ENCODE measurements around the gene EDA.
A peak's percentile ranks its signal among the peaks of the same experiment; 100 is the strongest.
"Not testable (repeated sequence)": the region's sequence is repeated elsewhere in the genome, so short reads cannot be mapped to it uniquely, and the experiment has no call there.

Gene EDA

DNA sequence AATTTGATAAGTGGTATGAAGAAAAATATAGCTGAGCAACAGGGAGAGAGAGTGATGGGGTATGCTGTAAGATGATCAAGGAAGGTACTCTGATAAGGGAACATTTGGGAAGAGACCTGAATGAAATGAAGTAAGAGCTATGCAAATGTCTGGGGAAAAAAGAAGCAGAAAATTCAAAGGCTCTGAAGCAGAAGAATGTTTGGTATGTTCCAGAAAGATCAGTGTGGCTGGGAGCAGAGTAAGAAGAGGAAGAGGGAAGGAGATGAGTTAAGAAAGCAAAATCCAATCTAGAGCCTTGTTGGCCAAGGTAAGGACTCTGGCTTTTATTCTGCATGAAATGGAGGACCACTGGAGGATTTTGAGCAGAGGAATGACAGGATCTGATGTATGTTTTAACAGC, 343.8 kb downstream of the EDA start:
- no peak for DNase-seq (ENCODE audit: low read depth)

DNA sequence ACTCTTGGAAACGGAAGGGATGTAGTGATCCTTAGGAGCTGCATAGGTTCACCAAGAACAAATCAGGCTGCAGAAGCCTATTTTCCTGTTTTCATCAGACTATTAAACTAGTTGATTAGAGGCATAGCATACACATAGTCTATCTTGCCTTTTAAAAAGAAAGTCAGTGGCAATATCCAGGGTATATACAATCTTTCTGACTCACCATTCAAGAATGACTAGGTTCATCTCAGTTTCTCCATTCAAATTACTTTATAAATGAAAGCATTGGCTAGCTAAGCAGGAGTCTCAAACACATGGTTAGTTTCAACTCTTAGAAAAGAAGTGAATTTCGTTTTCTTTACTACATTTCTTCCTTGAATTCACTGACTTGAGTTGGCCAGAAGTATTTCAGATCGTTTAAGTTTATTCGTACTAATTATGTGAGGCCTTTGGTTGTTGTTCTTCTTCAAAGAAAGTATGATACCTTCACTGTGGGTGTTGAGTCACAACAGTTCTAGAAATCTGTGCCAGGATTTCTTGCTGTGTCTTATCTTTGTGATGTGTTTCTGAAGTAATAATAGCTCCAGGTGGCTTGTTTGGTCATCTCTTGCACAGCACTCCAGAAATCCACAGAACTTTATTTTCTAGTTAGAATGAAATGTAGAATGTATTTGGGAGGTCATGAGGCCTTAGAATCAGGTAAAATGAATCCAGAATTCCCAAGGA, 345.6 kb downstream of the EDA start:
- DNase-seq (ENCODE audit: low read depth) = no peak

DNA sequence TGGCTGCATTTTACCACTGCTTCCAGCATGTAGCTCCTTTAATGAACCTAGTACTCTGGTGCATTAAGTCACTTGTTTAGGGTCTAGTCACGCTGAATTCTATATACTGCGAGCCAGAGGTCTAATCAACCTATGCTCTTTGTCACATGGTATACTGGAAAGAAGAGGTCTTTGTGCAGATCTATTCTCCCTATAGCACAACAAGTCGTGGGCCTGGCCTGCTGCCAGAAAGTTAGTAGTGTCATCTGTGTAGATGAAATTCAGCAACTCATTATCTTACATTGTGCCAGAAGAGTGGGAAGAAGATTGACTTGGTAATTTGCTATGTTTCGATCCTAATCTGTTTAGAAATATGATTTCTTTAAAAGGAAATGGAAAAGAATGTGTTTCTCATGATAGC, 353.0 kb downstream of the EDA start:
- no peak for DNase-seq (ENCODE audit: low read depth)

DNA sequence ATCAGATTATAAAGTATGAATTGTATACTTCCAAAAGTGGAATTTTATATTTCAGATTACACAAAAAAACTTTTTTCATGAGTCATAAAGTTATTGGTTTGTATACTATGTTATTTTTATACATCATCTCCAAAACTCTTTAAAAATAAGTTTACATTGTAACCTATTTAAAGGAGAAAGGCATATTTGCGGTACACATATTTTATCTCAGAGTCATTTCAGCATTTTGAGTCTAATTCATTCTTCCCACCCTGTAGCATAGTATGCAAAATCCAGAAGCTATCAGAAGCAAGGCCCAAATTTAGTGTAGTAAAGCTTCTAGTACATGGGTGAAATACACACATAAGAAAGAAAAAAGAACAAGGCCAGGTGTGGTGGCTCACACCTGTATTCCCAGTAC, 353.5 kb downstream of the EDA start:
- no peak for DNase-seq (ENCODE audit: low read depth)

DNA sequence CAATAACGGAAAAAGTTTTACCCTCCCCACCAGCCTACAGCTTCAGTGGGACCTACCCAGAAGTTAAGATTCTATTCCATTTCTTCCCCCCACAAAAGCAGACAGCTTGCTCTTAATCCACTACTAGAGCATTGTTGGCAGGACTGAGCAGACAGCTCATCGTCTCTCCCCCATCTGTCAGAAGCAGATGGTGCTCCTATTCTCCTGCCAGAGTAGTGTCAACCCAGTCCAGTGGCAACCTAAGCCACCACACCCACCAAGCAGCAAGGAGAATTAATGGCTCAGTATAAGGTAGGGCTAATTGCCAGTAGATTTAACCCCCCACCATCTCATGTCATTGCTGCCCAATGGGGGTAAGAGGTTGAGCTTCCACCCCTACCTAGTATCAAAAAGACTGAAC, 371.8 kb downstream of the EDA start:
- no peak for DNase-seq (ENCODE audit: low read depth)

DNA sequence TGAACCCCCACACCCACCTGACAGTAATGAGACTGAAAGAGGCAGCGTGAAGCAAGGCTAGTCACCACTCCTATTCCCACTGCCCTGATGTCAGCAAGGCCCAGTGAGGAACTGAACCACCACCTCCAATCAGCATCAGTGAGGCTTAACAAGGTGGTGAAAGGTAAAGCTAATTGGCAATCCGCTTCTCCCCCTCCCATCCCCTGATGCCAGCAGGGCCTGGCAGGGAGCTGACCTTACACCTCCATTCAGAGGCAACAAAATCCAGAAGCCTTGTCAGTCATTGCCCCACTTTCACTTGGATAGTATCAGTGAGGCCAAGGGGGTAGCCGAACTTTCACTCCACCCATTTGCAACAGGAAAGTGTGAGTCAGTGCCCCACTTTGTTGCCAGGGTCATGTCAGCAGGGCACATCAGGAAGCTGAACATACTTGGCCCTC, 373.1 kb downstream of the EDA start:
- no peak for DNase-seq (ENCODE audit: low read depth)

DNA sequence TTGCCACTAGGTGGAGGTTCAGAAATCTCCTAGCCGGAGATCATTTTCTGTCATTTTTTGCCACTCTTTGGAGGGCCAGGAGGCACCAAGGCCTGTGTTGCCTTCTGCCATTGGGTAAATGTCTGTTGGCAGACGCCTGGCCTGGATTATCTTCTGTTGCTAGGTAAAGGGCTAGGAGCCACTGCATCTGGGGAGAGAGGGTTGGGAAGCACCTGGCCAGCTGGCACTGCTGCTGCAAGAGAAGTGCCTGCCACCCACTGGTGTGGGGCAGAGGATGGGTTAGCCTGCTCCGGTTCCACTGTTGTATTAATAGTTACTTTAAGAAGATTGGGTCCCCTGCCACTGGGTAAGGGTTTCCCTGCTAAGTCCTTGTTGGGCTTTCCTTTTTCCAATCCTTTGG, 375.8 kb downstream of the EDA start:
- DNase-seq (ENCODE audit: low read depth) = no peak

DNA sequence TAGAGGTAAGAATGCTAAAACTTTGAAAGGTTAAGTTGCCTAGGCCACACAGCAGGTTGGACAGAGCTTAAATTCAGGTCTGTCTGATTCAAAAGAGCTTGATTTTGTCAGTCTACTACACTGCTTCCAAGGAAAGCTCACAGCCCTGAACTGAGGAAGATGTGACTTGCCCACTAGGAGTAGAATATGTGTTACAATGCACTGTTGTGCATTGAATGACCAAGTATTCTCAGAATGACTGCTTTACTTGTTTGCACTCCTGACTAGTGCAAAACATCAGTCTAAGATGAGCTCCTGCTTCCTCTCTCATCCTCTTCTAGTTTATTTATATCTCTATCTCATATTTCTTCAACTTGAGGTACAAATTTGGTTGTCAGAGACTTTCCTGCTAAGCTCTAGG, 377.6 kb downstream of the EDA start:
- DNase-seq (ENCODE audit: low read depth) = no peak

DNA sequence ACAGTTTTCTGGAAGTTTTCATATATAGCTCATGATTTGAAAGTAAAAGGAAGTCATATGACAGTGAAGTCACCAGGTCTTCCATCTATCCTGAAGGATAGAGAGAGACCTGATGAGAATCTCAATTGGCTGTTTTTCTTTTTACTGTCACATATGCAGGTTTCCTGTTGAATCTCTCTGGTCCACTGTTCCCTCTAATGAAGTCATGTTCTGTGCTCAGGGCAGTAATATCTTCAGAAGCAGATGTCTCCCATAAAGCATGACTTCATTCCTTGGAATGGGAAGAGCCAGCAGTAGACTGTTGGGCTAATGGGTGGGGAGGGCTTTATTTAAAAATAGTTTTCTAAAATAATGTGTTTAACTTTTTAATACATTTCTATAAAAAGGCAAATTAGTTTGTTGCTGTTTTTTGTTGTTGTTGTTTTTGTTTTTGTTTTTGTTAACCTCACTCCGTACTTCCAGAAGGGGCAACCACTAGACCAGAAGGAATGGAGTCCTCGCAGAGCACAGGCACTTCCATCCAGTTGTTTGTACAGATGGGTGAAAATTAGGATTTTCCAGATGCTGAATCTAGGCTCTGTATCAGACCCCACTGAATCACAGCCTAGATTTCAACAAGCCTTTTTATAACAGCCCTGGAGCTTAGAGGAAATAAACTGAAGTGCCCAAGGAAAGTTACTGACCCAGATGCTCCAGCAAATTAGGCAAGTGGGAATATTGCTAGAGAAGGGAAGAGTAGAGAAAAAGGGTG, 379.6 kb downstream of the EDA start:
- DNase-seq (ENCODE audit: low read depth) = no peak

DNA sequence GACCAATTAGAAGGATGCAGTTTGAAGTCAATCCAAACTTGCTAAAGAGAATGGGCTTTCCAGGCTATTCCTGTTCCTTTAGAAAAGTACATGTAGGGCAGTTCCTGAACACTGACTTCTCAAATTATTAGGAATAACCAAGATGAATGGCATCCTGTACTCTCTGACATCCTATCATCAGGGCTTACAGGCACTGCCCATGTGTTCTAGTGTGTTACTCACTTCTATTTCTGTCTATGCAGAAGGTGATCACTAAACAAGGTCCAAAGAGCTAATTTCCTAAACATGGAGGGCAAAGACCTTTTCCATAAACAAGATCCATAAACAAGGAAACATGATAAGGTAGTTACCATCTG, 380.2 kb downstream of the EDA start:
- DNase-seq (ENCODE audit: low read depth) = no peak

DNA sequence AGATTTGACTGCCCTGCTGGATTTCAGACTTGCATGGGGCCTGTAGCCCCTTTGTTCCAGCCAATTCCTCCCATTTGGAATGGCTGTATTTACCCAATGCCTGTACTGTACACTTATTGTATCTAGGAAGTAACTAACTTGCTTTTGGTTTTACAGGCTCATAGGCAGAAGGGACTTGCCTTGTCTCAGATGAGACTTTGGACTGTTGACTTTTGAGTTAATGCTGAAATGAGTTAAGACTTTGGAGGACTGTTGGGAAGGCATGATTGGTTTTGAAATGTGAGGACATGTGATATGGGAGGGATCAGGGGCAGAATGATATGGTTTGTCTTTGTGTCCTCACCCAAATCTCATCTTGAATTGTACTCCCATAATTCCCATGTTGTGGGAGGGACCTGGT, 382.4 kb downstream of the EDA start:
- not testable (repeated sequence) for DNase-seq (ENCODE audit: low read depth)

DNA sequence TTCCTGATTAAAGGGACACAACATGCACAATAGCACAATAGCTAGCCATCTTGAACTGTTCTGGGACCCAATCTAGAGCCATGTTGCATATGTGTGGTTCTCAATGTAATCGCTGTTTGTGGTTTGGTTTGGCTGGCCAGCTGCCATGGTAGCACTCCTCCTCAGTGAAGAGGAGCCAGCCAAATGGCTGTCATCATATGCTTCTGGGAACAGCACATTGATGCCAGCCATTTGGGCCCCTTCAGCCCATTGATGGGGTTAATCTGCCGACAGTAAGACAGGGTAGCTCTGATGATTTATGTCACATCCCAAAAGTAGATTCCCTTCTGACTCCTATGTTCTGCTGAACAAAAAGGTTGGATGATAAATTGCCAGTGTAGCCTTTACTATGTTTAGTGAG, 385.4 kb downstream of the EDA start:
- DNase-seq (ENCODE audit: low read depth) = no peak

DNA sequence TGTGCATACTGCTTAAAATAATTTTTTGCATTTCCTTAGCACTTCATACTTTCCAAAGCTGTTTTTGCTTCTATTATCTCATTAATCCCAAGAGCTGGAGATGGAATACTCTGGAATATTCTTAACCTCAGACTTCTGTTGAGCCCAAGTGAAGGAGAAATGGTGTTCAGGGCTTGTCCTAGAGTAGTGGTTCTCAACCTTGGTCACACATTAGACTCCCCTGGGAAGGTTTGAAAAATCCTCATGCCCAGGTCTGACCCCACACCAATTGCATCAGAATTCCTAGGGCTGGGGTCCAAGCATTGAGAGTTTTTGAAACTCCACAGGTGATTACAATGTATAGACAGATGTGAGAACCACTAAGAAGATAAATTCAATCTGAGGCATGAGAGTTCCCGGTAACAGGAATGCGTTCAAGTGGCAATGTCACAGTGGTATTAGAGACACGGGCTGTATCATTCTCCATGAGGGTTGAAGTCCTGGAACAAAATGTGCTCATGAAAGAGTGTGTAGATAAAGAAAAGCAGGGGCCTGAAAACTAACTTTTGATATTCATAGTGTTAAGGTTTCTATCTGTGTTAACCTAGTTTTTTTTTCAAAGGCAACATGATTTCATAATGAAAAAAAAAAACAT, 385.9 kb downstream of the EDA start:
- no peak for DNase-seq (ENCODE audit: low read depth)

DNA sequence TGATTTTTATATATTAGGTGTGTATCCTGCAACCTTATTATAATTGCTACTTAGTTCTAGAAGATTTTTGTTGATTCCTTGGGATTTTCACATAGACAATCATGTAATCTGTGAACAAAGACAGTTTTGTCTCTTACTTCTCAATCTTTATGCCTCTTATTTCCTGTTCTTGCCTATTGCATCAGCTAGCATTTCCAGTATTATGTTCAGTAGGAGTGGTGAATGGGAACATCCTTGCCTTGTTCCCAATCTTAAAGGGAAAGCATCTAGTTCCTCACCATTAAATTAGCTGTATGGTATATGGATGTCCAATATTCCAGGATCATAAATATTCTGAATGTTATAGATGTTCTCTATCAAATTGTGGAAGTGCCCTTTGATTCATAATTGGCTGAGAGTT, 392.0 kb downstream of the EDA start:
- no peak for DNase-seq (ENCODE audit: low read depth)

DNA sequence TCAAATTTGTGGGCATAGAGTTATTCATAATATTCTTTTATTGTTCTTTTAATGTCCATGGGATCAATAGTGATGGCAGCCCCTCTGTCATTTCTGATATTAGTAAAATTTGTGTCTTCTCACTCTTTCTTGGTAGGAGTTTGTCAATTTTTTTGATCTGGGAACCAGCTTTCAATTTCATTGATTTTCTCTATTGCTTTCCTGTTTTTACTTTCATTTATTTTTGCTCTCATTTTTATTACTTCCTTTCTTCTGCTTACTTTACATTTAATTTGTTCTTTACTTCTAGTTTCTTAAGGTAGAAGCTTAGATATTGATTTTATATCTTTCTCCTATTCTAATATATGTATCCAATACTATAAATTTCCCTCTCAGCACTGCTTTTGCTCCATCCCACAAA, 393.1 kb downstream of the EDA start:
- no peak for DNase-seq (ENCODE audit: low read depth)

DNA sequence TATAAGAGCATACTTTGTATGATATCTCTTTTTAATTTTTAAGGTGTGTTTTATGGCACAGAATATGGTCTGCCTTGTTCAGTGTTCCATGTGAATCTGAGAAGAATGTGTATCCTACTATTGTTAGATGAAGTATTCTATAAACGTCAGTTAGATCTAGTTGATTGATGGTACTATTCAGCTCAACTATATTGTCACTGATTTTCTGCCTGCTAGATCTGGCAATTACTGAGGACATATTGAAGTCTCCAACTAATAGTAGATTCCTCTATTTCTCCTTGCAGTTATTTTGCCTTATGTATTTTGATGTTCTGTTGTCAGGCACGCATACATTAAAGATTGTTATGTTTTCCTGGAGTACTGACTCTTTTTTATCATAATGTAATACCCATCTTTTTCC, 394.1 kb downstream of the EDA start:
- DNase-seq (ENCODE audit: low read depth) = no peak

DNA sequence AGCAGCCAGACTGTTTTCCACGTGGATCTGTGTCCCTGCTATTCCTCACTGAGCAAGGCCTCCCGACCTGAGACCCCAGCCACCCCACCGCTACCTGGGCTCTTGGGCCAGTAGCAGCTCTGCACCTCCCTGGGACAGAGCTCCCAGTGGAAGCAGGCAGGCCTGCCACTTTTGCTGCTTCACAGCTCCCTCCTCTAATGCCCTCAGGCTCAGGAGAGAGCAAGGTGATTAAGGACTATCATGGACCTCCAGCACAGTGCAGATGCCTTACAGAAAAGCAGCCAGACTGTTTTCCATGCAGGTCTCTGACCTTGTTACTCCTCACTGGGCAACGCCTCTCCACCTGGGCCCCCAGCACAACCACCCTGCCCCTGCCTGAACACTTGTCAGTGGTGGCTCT, 396.8 kb downstream of the EDA start:
- no peak for DNase-seq (ENCODE audit: low read depth)

DNA sequence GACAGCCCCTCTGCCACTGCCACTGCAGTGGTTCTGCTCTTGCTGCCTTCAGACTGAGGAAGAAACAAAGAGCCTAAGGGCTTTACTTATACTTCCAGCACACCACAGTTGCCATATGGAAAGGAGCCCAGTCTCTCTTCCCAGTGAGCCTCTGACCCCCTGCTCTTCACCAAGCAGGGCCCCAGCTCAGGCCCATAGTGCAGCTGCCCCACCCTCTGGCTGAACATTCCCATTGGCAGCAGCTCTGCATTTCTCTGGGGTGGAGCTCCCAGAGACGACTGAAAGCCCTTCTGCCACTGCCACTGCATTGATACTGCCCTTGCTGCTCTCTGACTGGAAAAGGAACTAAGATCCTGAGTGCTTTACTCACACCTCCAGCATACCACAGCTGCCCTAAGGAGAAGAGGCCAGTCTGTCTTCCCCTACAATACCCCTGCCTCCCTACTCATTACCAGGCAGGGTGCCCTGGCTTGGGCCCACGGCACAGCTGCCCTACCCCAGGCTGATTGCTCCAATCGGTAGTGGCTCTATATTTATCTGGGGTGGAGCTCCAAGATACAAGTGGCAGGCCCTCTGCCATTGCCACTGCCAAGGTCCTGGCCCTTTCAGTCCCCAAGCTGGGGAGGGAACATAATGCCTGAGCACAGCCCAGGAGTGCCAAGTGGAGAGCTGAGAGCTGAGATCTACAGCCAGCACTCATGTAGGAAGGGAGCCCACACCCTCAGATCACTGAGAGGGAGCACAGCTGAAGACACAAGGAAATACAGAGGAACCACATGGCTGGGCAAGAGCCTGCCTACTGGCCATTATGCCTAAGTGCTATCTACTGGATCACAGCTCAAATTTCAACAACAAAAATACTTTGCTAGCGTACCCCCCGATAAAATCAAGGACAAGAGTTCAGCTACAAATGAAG, 397.8 kb downstream of the EDA start:
- no peak for DNase-seq (ENCODE audit: low read depth)

DNA sequence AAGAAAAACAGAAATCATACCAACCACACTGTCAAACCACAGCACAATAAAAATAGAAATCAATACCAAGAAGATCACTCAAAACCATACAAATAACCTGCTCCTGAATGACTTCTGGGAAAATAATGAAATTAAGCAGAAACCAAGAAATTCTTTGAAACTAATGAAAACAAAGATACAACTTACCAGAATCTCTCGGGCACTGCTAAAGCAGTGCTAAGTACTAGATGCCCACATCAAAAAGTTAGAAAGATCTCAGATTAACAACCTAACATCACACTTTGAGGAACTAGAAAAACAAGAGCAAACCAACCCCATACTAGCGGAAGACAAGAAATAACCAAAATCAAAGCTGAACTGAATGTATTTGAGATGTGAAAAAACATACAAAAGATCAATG, 400.6 kb downstream of the EDA start:
- DNase-seq (ENCODE audit: low read depth) = no peak

DNA sequence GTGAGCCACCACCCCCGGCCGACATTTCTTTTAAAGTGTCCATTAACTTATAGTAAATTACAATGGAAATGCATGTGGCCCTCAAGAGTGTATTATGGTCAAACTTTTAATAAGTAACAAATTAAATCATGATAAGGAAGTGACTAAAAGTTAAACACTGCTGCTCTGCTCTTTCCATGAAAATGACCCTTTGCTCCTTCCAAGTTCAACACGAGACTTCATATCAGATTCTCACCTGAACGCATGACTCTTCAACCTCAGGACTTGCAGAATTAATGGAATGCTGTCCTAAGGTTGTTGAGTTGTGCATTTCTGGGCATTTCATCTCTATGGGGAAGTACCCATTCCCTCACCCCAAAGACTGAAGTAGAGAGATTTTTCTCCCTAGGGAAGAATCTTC, 406.7 kb downstream of the EDA start:
- DNase-seq (ENCODE audit: low read depth) = no peak

DNA sequence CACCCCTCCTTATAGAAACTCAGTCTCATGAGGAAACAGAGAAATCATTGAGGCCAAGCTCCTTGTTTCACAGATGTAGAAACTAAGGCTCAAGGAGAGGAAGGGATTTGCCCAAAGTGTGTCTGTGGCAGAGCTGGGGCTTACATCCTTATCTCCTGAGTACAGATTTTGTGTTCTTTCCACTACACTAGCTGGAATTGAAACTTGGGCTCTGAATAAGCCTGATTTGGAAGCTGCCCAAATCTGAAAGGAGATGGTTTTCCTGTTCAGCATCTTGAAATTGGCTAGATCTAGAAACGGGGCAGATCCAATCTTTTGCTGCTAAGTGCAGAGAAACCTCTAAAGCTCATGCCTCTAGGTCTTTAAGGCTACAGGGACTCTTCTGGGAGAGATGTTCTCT, 409.6 kb downstream of the EDA start:
- peak; percentile 18 for DNase-seq (ENCODE audit: low read depth)

DNA sequence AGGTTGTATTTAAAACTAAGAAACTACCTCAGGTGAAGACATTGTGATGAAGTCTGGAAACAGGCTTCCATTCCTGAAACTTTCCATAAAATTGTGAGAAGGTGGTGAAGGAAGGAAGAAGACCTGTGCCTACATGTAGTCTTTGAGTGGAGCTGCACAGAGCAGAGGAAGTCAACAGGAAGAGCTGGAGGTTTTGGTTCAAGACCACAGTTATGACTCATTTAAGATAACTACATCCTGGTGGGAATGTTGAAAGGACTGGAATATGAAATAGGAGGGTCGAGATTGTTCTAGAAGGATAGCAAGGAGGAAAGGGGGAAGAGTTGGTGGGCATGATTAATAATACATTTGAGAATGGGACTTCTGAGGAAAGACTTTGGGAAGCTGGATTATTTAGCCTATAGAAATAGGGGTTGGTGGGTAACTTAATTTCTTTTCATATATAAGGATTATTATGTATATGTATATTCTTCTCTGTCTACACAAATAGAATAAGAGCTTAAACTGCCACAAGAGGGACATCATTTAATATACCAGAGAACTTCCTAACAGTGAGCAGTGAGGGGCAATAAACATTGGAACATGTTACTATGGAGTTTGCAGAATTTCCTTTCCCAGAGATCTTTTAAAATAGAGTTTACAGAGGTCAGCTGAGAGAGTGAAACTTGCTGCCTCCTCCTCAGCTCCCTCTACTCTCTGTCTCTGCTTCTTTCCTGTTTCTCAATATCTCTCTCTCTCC, 410.4 kb downstream of the EDA start:
- DNase-seq (ENCODE audit: low read depth) = no peak
